SK-N-SH treated with all-trans-retinoic acid at 6 μM for 48 hours (cell line): Measurements from ENCODE around the gene LFNG.

Source experiments
- ATAC-seq: fragments of 200-7000 bp; cut with Tn5 transposase; 3 replicates; pipeline ENCODE4 v1.9.1; 2020; ENCODE audit warnings: mild to moderate bottlenecking, moderate library complexity
- BACH2 ChIP-seq: fragments of 250-450 bp; sonication (Bioruptor Pico); IDR thresholded peaks from 2 replicates; pipeline ENCODE4 v1.9.0; 2021; ENCODE audit warnings: mild to moderate bottlenecking, borderline replicate concordance
- CSDC2 ChIP-seq: fragments of 250-450 bp; sonication (Bioruptor Pico); IDR thresholded peaks from 2 replicates; pipeline ENCODE4 v1.5.0; 2020; ENCODE audit warnings: mild to moderate bottlenecking, moderate library complexity
- ESRRG ChIP-seq: fragments of 250-450 bp; sonication (Bioruptor Pico); IDR thresholded peaks from 2 replicates; pipeline ENCODE4 v1.6.1; 2021; ENCODE audit warnings: mild to moderate bottlenecking
- GLIS3 ChIP-seq: fragments of 250-450 bp; sonication (Bioruptor Pico); IDR thresholded peaks from 2 replicates; pipeline ENCODE4 v1.5.0; 2020; ENCODE audit warnings: mild to moderate bottlenecking, moderate library complexity
- ISL1 ChIP-seq: fragments of 250-450 bp; sonication (Bioruptor Pico); IDR thresholded peaks from 2 replicates; pipeline ENCODE4 v2.1.2; 2022; ENCODE audit warnings: mild to moderate bottlenecking, moderate library complexity
- OSR1 ChIP-seq: fragments of 250-450 bp; sonication (Bioruptor Pico); IDR thresholded peaks from 2 replicates; pipeline ENCODE4 v1.8.0; 2022; ENCODE audit warnings: moderate library complexity, mild to moderate bottlenecking, inconsistent platforms
- SNAI2 ChIP-seq: fragments of 250-450 bp; sonication (Bioruptor Pico); IDR thresholded peaks from 2 replicates; pipeline ENCODE4 v1.5.0; 2020; ENCODE audit warnings: mild to moderate bottlenecking, moderate library complexity
- TCF4 ChIP-seq: fragments of 250-450 bp; sonication (Bioruptor Pico); IDR thresholded peaks from 2 replicates; pipeline ENCODE4 v1.8.0; 2021; ENCODE audit warnings: mild to moderate bottlenecking, moderate library complexity, borderline replicate concordance
- ZFP3 ChIP-seq: fragments of 250-450 bp; sonication (Bioruptor Pico); IDR thresholded peaks from 2 replicates; pipeline ENCODE4 v1.5.0; 2020; ENCODE audit warnings: mild to moderate bottlenecking, moderate library complexity
- ZFP30 ChIP-seq: fragments of 450-650 bp; formaldehyde crosslinking; IDR thresholded peaks from 2 replicates; pipeline ENCODE4 v1.5.0; 2022; ENCODE audit warnings: mild to moderate bottlenecking, moderate library complexity
- ZNF70 ChIP-seq: fragments of 450-650 bp; formaldehyde crosslinking; IDR thresholded peaks from 2 replicates; pipeline ENCODE4 v1.5.0; 2020; ENCODE audit warnings: mild to moderate bottlenecking, moderate library complexity
- TF ChIP-seq, protein P1 (sequence below): fragments of 250-450 bp; sonication (Bioruptor Pico); IDR thresholded peaks from 2 replicates; pipeline ENCODE4 v1.5.0; 2020; ENCODE audit warnings: mild to moderate bottlenecking, moderate library complexity
- TF ChIP-seq, protein P2 (sequence below): fragments of 250-450 bp; sonication (Bioruptor Pico); IDR thresholded peaks from 2 replicates; pipeline ENCODE4 v1.8.0; 2020; ENCODE audit warnings: mild to moderate bottlenecking, moderate library complexity, borderline replicate concordance
- TF ChIP-seq, protein P3 (sequence below): fragments of 250-450 bp; sonication (Bioruptor Pico); IDR thresholded peaks from 2 replicates; pipeline ENCODE4 v1.5.1; 2021; ENCODE audit warnings: mild to moderate bottlenecking, moderate library complexity
- TF ChIP-seq, protein P4 (sequence below): fragments of 250-450 bp; sonication (Bioruptor Pico); IDR thresholded peaks from 2 replicates; pipeline ENCODE4 v1.5.1; 2020; ENCODE audit warnings: low read depth, mild to moderate bottlenecking, moderate library complexity
- TF ChIP-seq, protein P5 (sequence below): fragments of 250-450 bp; sonication (Bioruptor Pico); IDR thresholded peaks from 2 replicates; pipeline ENCODE4 v1.8.0; 2021; ENCODE audit warnings: low read depth, mild to moderate bottlenecking, moderate library complexity, borderline replicate concordance

The LFNG gene

DNA sequence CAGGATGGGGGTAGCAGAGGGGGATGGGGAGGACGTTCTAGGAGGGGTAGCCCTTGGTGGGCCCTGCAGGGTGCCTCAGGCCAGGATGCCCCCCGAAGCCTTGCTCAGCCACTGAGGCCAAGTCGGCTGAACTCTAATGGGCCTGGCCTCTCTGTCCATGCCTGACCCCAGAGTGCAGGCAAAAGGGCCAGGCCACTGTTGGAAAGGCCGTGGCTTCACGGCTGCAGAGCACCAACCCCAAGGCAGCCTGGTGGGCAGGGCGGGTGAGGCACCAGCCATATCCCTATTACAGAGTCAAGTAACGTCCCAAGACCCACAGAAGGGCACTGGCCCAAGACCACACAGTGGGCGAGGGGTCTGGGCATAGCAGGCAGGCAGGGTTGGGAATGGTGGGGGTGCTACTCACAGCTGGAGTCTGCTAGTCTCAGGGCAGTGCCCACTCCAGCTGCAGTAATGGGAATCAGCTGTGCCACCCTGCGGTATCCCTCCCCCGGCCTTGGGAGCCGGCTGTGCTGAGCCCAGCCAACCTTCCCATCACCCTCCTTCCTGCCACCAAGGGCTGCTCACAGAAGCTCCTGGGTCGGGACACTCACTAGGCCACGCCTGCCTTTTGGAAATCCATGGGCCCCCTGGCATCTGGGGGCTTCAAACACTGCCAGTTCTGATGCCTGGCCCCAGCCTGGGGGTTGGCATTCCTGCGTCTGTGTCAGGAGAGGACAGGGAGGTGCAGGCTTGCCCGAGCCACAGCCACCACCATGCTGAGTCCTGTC, 4.0 kb upstream of the LFNG start (continued):
- TF ChIP-seq, protein P1, sequence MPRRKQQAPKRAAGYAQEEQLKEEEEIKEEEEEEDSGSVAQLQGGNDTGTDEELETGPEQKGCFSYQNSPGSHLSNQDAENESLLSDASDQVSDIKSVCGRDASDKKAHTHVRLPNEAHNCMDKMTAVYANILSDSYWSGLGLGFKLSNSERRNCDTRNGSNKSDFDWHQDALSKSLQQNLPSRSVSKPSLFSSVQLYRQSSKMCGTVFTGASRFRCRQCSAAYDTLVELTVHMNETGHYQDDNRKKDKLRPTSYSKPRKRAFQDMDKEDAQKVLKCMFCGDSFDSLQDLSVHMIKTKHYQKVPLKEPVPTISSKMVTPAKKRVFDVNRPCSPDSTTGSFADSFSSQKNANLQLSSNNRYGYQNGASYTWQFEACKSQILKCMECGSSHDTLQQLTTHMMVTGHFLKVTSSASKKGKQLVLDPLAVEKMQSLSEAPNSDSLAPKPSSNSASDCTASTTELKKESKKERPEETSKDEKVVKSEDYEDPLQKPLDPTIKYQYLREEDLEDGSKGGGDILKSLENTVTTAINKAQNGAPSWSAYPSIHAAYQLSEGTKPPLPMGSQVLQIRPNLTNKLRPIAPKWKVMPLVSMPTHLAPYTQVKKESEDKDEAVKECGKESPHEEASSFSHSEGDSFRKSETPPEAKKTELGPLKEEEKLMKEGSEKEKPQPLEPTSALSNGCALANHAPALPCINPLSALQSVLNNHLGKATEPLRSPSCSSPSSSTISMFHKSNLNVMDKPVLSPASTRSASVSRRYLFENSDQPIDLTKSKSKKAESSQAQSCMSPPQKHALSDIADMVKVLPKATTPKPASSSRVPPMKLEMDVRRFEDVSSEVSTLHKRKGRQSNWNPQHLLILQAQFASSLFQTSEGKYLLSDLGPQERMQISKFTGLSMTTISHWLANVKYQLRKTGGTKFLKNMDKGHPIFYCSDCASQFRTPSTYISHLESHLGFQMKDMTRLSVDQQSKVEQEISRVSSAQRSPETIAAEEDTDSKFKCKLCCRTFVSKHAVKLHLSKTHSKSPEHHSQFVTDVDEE (CRISPR knock-in tag), result no peak
- TF ChIP-seq BACH2 (CRISPR knock-in tag), result no peak

DNA sequence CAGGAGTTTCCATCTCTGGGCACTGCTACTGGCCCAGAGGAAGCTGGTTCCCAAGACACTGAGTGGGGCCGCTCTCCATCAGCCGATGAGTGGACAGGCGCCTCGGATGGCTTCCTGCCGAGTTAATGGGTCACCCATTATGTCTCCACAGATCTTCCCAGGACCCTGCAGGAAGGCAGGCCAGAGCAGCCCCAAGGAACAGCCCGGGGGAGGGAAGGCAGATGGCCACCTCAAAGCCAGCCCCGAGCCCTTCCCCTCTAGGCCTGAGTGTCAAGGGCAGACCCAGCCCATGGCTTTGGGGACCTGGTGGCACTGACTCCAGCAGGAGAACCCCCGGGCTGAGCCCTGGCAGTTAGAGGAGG, 3.4 kb upstream of the LFNG start:
- TF ChIP-seq GLIS3 (no peak), CSDC2 (CRISPR knock-in tag) (no peak), OSR1 (CRISPR knock-in tag) (no peak)
- no peak for ATAC-seq

DNA sequence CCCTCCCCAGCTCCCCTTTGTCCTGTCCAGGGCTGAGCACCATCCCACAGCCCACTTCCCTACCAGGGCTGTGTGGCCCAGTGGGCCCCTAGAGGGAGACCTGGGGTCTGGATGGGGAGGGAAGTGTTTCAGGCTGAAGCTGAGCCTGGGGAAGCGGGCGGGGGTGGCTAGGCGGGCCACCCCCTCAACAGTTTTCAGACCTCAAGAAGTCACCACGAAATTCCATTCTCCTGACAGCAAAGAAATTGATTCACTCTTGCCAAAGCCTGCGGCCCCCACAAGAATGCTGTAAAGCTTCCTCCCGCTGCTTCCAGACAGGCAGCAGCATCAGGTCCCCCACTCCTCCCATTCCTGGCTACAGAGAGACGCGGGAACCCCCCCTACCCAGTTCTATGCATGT, 2.5 kb upstream of the LFNG start:
- ATAC-seq, result peak; percentile 42
- TF ChIP-seq, protein P2, sequence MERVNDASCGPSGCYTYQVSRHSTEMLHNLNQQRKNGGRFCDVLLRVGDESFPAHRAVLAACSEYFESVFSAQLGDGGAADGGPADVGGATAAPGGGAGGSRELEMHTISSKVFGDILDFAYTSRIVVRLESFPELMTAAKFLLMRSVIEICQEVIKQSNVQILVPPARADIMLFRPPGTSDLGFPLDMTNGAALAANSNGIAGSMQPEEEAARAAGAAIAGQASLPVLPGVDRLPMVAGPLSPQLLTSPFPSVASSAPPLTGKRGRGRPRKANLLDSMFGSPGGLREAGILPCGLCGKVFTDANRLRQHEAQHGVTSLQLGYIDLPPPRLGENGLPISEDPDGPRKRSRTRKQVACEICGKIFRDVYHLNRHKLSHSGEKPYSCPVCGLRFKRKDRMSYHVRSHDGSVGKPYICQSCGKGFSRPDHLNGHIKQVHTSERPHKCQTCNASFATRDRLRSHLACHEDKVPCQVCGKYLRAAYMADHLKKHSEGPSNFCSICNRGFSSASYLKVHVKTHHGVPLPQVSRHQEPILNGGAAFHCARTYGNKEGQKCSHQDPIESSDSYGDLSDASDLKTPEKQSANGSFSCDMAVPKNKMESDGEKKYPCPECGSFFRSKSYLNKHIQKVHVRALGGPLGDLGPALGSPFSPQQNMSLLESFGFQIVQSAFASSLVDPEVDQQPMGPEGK (CRISPR knock-in tag), result peak; percentile 95; the same call in 1 of the 2 replicates
- TF ChIP-seq TCF4 (CRISPR knock-in tag), result no peak

DNA sequence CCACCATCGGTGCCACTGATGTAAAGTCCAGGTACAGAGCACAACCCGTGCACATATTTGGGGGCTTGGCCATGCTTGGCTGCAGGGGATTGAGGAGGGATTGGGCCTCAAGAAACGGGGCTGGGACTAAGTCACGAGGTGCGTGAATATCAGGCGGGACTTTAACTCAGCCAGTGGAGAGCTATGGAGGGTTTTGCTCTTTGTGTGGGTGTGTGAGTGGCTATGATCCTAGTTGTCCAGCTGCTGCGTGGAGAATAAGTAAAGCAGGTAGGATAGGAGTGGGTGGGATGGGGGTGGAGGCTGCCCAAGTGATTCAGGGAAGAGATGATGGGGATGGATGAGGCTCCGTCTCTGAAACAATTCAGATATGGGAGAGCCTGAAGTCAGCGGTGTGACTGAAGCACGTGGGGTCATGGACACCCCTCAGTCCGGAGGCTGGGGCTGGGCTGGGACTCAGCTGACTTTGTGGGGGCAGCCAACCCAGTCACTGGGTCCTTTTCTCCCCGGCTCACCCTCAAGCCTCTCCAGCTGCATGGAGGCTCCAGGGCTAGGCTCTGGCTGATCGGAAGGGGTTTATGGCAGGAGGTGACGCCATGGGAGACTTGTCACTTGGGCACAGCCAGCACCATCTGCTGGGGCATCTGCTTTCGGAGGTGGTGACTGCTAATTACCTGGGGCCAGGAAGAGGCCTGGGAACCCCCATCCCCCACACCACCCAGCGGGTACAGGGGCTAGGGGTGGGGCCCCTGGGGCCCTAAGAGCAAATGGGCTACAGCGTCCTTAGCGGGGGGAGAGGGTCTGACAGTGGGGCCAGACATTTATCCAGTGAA, 1.7 kb upstream of the LFNG start:
- no peak for ATAC-seq
- TF ChIP-seq ISL1 (CRISPR knock-in tag) (no peak), GLIS3 (no peak), SNAI2 (CRISPR knock-in tag) (no peak), ZFP3 (CRISPR knock-in tag) (no peak), BACH2 (CRISPR knock-in tag) (no peak), ESRRG (no peak), CSDC2 (CRISPR knock-in tag) (no peak), ZFP30 (no peak), ZNF70 (no peak)
- TF ChIP-seq, protein P3, sequence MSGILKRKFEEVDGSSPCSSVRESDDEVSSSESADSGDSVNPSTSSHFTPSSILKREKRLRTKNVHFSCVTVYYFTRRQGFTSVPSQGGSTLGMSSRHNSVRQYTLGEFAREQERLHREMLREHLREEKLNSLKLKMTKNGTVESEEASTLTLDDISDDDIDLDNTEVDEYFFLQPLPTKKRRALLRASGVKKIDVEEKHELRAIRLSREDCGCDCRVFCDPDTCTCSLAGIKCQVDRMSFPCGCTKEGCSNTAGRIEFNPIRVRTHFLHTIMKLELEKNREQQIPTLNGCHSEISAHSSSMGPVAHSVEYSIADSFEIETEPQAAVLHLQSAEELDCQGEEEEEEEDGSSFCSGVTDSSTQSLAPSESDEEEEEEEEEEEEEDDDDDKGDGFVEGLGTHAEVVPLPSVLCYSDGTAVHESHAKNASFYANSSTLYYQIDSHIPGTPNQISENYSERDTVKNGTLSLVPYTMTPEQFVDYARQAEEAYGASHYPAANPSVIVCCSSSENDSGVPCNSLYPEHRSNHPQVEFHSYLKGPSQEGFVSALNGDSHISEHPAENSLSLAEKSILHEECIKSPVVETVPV, result no peak
- TF ChIP-seq, protein P2 (CRISPR knock-in tag), result no peak
- TF ChIP-seq, protein P4, sequence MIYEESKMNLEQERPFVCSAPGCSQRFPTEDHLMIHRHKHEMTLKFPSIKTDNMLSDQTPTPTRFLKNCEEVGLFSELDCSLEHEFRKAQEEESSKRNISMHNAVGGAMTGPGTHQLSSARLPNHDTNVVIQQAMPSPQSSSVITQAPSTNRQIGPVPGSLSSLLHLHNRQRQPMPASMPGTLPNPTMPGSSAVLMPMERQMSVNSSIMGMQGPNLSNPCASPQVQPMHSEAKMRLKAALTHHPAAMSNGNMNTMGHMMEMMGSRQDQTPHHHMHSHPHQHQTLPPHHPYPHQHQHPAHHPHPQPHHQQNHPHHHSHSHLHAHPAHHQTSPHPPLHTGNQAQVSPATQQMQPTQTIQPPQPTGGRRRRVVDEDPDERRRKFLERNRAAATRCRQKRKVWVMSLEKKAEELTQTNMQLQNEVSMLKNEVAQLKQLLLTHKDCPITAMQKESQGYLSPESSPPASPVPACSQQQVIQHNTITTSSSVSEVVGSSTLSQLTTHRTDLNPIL (CRISPR knock-in tag), result no peak
- TF ChIP-seq, protein P5, sequence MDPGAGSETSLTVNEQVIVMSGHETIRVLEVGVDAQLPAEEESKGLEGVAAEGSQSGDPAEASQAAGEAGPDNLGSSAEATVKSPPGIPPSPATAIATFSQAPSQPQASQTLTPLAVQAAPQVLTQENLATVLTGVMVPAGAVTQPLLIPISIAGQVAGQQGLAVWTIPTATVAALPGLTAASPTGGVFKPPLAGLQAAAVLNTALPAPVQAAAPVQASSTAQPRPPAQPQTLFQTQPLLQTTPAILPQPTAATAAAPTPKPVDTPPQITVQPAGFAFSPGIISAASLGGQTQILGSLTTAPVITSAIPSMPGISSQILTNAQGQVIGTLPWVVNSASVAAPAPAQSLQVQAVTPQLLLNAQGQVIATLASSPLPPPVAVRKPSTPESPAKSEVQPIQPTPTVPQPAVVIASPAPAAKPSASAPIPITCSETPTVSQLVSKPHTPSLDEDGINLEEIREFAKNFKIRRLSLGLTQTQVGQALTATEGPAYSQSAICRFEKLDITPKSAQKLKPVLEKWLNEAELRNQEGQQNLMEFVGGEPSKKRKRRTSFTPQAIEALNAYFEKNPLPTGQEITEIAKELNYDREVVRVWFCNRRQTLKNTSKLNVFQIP (CRISPR knock-in tag), result no peak
- TF ChIP-seq, all 23 proteins: peak for 0
